HL-60 (cell line): ENCODE data around the gene KMT2C.

Source experiments
- CTCF ChIP-seq: IDR thresholded peaks from one replicate; pipeline ENCODE4 v1.5.1; 2011; ENCODE audit warnings: low read length, control low read depth, inconsistent platforms; ENCODE audit not compliant: insufficient read depth
- POLR2AphosphoS5 ChIP-seq: IDR thresholded peaks from 2 replicates; pipeline ENCODE4 v1.6.1; 2012; ENCODE audit warnings: low read depth
- TF ChIP-seq, protein P1 (sequence below): IDR thresholded peaks from 2 replicates; pipeline ENCODE4 v1.6.1; 2012; ENCODE audit warnings: low read depth; ENCODE audit not compliant: insufficient replicate concordance

DNA sequence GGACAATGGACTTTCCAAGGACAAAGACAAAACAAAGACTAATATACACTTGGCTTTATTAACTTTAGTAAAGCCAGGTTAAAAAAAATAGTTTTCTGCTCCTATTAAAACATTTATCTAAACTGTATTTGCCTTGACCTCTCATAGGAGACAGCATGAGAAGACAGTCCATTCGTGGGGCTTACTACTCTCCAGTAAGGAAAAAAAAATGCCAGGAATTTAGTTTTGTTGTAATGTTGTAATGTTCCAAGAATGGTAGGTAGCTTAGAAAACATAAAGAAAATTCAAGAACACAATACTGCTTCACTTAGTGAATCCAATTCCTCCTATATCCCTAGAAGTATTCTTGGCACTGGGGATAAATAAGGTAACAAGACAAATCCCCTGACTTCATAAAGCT lies 81.7 kb downstream of the KMT2C start:
- TF ChIP-seq CTCF (no peak), POLR2AphosphoS5 (no peak)
- TF ChIP-seq, protein P1, sequence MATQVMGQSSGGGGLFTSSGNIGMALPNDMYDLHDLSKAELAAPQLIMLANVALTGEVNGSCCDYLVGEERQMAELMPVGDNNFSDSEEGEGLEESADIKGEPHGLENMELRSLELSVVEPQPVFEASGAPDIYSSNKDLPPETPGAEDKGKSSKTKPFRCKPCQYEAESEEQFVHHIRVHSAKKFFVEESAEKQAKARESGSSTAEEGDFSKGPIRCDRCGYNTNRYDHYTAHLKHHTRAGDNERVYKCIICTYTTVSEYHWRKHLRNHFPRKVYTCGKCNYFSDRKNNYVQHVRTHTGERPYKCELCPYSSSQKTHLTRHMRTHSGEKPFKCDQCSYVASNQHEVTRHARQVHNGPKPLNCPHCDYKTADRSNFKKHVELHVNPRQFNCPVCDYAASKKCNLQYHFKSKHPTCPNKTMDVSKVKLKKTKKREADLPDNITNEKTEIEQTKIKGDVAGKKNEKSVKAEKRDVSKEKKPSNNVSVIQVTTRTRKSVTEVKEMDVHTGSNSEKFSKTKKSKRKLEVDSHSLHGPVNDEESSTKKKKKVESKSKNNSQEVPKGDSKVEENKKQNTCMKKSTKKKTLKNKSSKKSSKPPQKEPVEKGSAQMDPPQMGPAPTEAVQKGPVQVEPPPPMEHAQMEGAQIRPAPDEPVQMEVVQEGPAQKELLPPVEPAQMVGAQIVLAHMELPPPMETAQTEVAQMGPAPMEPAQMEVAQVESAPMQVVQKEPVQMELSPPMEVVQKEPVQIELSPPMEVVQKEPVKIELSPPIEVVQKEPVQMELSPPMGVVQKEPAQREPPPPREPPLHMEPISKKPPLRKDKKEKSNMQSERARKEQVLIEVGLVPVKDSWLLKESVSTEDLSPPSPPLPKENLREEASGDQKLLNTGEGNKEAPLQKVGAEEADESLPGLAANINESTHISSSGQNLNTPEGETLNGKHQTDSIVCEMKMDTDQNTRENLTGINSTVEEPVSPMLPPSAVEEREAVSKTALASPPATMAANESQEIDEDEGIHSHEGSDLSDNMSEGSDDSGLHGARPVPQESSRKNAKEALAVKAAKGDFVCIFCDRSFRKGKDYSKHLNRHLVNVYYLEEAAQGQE, result no peak
